K562 (cell line): ENCODE data around the gene WNK2. TPM values are rescaled to one million over a fixed set of nuclear protein-coding genes. Genes with fewer than 3 reads are reported as not detected.

Experiments used
- ATAC-seq: fragments of 200-7000 bp; cut with Tn5 transposase; 3 replicates; pipeline ENCODE4 v1.9.1; 2020; ENCODE audit warnings: moderate library complexity
- BruUV-seq: library from RNA; stranded (reverse); fragments of 400-500 nt; replicated peaks from 2 replicates; lab custom pipeline; 2021; lab: Mats Ljungman, UMichigan
- CTCF ChIA-PET: fragments of 300-600 bp; formaldehyde crosslinking; extraction: SDS; loops from one replicate; lab custom pipeline; 2021; ENCODE audit warnings: low intra/inter-chr PET ratio; lab: Yijun Ruan, JAX
- POLR2A ChIA-PET: fragments of 300-600, 350-650 bp; sonication (Branson Sonifier 250); formaldehyde crosslinking; extraction: SDS; loops from one replicate; lab custom pipeline; 2021; ENCODE audit warnings: antibody characterized with exemption, inconsistent platforms; lab: Yijun Ruan, JAX
- DNase-seq, 4 experiments: peaks; one replicate each; pipeline versions ENCODE4 v3.0.0 to v3.0.0-alpha.2; 2011 to 2018; ENCODE audit warnings: low spot score in 3 of 4, mixed read lengths in 3 of 4; ENCODE audit errors: extremely low read depth in 1 of 4
- FAIRE-seq: peaks from 2 replicates; lab custom pipeline; 2011; peaks lifted over from hg19 to GRCh38; lab: Jason Lieb, UNC
- H2AFZ ChIP-seq: 2 replicates; pipeline ENCODE4 v1.6.0; 2011; ENCODE audit warnings: low read depth, low read length, control low read depth, inconsistent platforms
- H3K27ac ChIP-seq: fragments of 200-600 bp; 3 replicates; pipeline ENCODE4 v1.8.0; 2011; ENCODE audit warnings: low read depth, mild to moderate bottlenecking, control low read depth, inconsistent platforms, low read length, moderate library complexity, mixed read lengths; ENCODE audit errors: extremely low read depth
- H3K27me3 ChIP-seq, 2 experiments: fragments of 300-600 bp in 1 of 2; 2 replicates in 1 of 2; 3 replicates in 1 of 2; pipeline versions ENCODE4 v1.6.0 to v1.8.0; 2011; ENCODE audit warnings: inconsistent platforms in 2 of 2, low read length in 2 of 2, mild to moderate bottlenecking in 1 of 2, mixed read lengths in 1 of 2, moderate library complexity in 1 of 2; ENCODE audit not compliant: control insufficient read depth in 2 of 2, insufficient read depth in 2 of 2
- H3K36me3 ChIP-seq: fragments of 300-600 bp; 3 replicates; pipeline ENCODE4 v1.8.0; 2011; ENCODE audit warnings: mild to moderate bottlenecking, low read length, inconsistent platforms; ENCODE audit not compliant: control insufficient read depth, insufficient read depth
- H3K4me1 ChIP-seq, 2 experiments: fragments of 200-600 bp in 1 of 2; replicated peaks in 1 of 2; 2 replicates in 1 of 2; 3 replicates in 1 of 2; pipeline versions ENCODE4 v1.5.1 to v1.8.0; 2011; ENCODE audit warnings: inconsistent platforms in 2 of 2, low read length in 2 of 2, mild to moderate bottlenecking in 1 of 2, mixed read lengths in 1 of 2, moderate library complexity in 1 of 2; ENCODE audit not compliant: control insufficient read depth in 2 of 2, insufficient read depth in 2 of 2
- H3K4me2 ChIP-seq: 2 replicates; pipeline ENCODE4 v1.6.1; 2011; ENCODE audit warnings: low read length, control low read depth, inconsistent platforms, mixed read lengths; ENCODE audit not compliant: insufficient read depth
- H3K4me3 ChIP-seq: fragments of 200-600 bp; sonication (generic), shearing (Covaris generic); 2 replicates; pipeline ENCODE4 v1.5.1; 2016; ENCODE audit warnings: control low read depth, inconsistent platforms
- H3K79me2 ChIP-seq: fragments of 200-600 bp; 3 replicates; pipeline ENCODE4 v1.8.0; 2011; ENCODE audit warnings: low read length, inconsistent platforms; ENCODE audit not compliant: control insufficient read depth, insufficient read depth
- H3K9ac ChIP-seq, 2 experiments: 2 replicates each; pipeline versions ENCODE4 v1.6.0 to v1.6.1; 2011; ENCODE audit warnings: low read depth in 2 of 2, low read length in 2 of 2, control low read depth in 1 of 2, inconsistent platforms in 1 of 2, mild to moderate bottlenecking in 1 of 2, mixed read lengths in 1 of 2; ENCODE audit not compliant: insufficient read depth in 1 of 2
- H3K9me1 ChIP-seq: one replicate; pipeline ENCODE4 v1.6.0; 2011; ENCODE audit warnings: inconsistent platforms, mild to moderate bottlenecking, low read length, moderate library complexity; ENCODE audit not compliant: control insufficient read depth, insufficient read depth
- H3K9me3 ChIP-seq: replicated peaks from 2 replicates; pipeline ENCODE4 v1.5.1; 2011; ENCODE audit warnings: low read depth, low read length, inconsistent platforms; ENCODE audit not compliant: control insufficient read depth, insufficient read depth
- H4K20me1 ChIP-seq: replicated peaks from 2 replicates; pipeline ENCODE4 v1.6.1; 2011; ENCODE audit warnings: low read length, inconsistent platforms, mixed read lengths; ENCODE audit not compliant: control insufficient read depth, insufficient read depth
- HMGN3 ChIP-seq: IDR thresholded peaks from 2 replicates; pipeline ENCODE4 v1.6.1; 2011; ENCODE audit warnings: borderline replicate concordance, low read depth, mild to moderate bottlenecking, mixed read lengths, low read length; ENCODE audit not compliant: insufficient read length; ENCODE audit errors: extremely low read depth
- RFX1 ChIP-seq: fragments of 450-650 bp; IDR thresholded peaks from 2 replicates; pipeline ENCODE4 v1.6.1; 2016; ENCODE audit warnings: mild to moderate bottlenecking, moderate library complexity
- ZNF668 ChIP-seq: fragments of 250-450 bp; sonication (Bioruptor Pico); IDR thresholded peaks from 2 replicates; pipeline ENCODE4 v1.8.0; 2022; ENCODE audit warnings: mild to moderate bottlenecking, inconsistent platforms
- WGBS: fragments of 100-300 bp; shearing (Covaris generic); methylation state at CpG from one replicate; pipeline ENCODE4 v1.1.6; 2016; ENCODE audit warnings: low coverage, mixed read lengths; ENCODE audit not compliant: insufficient coverage; ENCODE audit errors: missing lambda C conversion rate; 5-methylcytosine and 5-hydroxymethylcytosine counted together
- in situ Hi-C: fragments of 300-500 bp; cut with MboI; formaldehyde crosslinking; loops from 4 replicates; pipeline ENCODE4 v1.15.0; 2018; ENCODE audit warnings: inconsistent platforms, mixed read lengths
- intact Hi-C: fragments of 100-400 bp; cut with micrococcal nuclease; formaldehyde crosslinking; loops from 2 replicates; pipeline ENCODE4 v1.14.2; 2022
- polyA plus RNA-seq, 8 experiments: library from polyadenylated mRNA; depleted of rRNA in 4 of 8; stranded (reverse) in 5 of 8; unstranded in 3 of 8; fragments of >200 nt; fragmentation: Nextera tagmentation in 2 of 8; fragmentation: Illumina TruSeq in 1 of 8; extraction: Ambion mirVana in 2 of 8; extraction: Trizol in 1 of 8; gene quantifications; 2 replicates each; pipeline versions ENCODE4 v1.2.1 to v1.2.3, GENCODE V29; 2011 to 2014; ENCODE audit warnings: inconsistent platforms in 1 of 8, missing spikeins in 1 of 8
- total RNA-seq, 7 experiments: library from RNA; depleted of rRNA in 6 of 7; stranded (reverse); fragments of >200 nt in 6 of 7; fragmentation: Illumina TruSeq in 2 of 7; extraction: Trizol in 2 of 7; gene quantifications; 2 replicates each; pipeline versions ENCODE4 v1.2.1 to v1.2.3, GENCODE V29; 2011 to 2021; ENCODE audit warnings: low replicate concordance in 1 of 7

The WNK2 gene
- total and polyA plus RNA-seq, 9 of the 15 experiments (the other 6 are each of a cell fraction or from before 2014, with no cell fraction given): 0.36 to 3.3 (median 0.64) TPM; not detected in 2

GRCh38 chr9:93205045-93205768 lies 21.3 kb downstream of the WNK2 start:
- TF ChIP-seq RFX1 (peak; percentile 73), HMGN3 (no peak)
- Histone ChIP-seq H3K9me3 (no peaks in the 10 kb centered on the region), H3K4me2 (no peak overlapping the region), H4K20me1 (peaks cover 12% of the 10 kb centered on the region; the same call in 1 of the 2 replicates), H3K4me3 (no peak overlapping the region), H3K27ac (no peak overlapping the region), H3K9ac (no peak overlapping the region), H3K36me3 (no peaks in the 10 kb centered on the region), H3K79me2 (no peaks in the 10 kb centered on the region), H3K4me1 (peaks cover 0 to 18% of the 10 kb centered on the region in 2 experiments; a peak in 3 of 5 replicates), H3K9me1 (peaks cover 4% of the 10 kb centered on the region), H3K27me3 (peaks cover 0 to 25% of the 10 kb centered on the region in 2 experiments; a peak in 1 of 5 replicates), H2AFZ (no peak overlapping the region)
- ChIA-PET CTCF (no interaction called here), POLR2A (interaction anchor here (0.6 to 1.2 kb wide), 3 partner anchors 10 to 34 kb away, joined by 3 to 4 read pairs (median 3); no protein-coding TSS in a partner anchor)
- in situ Hi-C loops: no loop called here
- DNase-seq: no peak
- no peak for FAIRE-seq
- intact Hi-C loops: no loop called here
- whole genome bisulfite sequencing: under 1% methylated on average over 14 of the region's 14 CpGs
- BruUV-seq: no TSS peak
- peak; percentile 47 for ATAC-seq

- POLR2A ChIA-PET: no interaction called here
- FAIRE-seq: no peak
- ATAC-seq: no peak
- Histone ChIP-seq H3K9ac (no peak overlapping the region; a peak in 1 of 4 replicates), H3K4me2 (no peak overlapping the region), H3K9me1 (peaks cover 4% of the 10 kb centered on the region), H3K36me3 (no peaks in the 10 kb centered on the region), H3K4me1 (peaks cover 0 to 16% of the 10 kb centered on the region in 2 experiments; a peak in 3 of 5 replicates), H3K27ac (no peak overlapping the region), H3K79me2 (no peaks in the 10 kb centered on the region), H4K20me1 (peaks cover 12% of the 10 kb centered on the region; the same call in 1 of the 2 replicates), H3K27me3 (peaks cover 0 to 23% of the 10 kb centered on the region in 2 experiments; a peak in 1 of 5 replicates), H2AFZ (no peak overlapping the region), H3K9me3 (no peaks in the 10 kb centered on the region), H3K4me3 (no peak overlapping the region)
- in situ Hi-C loops (no loop called here), intact Hi-C loops (no loop called here)
- CTCF ChIA-PET: no interaction called here
- no peak for TF ChIP-seq ZNF668 (CRISPR knock-in tag)
- WGBS: 2% methylated on average over 12 of the region's 12 CpGs
- BruUV-seq: no TSS peak
- no peak for DNase-seq
These were observed 22.1 kb downstream of the WNK2 start for GRCh38 chr9:93205896-93206575.
